SW 1271 (cell line): ENCODE data around the gene SPN.
A peak's percentile ranks its signal among the peaks of the same experiment; 100 is the strongest.
"Not testable (repeated sequence)": the region's sequence is repeated elsewhere in the genome, so short reads cannot be mapped to it uniquely, and the experiment has no call there.

Experiments used
- DNase-seq, 2 experiments: peaks; one replicate each; lab custom pipeline; 2025; lab: John Stamatoyannopoulos, UW

The SPN gene, protein sequence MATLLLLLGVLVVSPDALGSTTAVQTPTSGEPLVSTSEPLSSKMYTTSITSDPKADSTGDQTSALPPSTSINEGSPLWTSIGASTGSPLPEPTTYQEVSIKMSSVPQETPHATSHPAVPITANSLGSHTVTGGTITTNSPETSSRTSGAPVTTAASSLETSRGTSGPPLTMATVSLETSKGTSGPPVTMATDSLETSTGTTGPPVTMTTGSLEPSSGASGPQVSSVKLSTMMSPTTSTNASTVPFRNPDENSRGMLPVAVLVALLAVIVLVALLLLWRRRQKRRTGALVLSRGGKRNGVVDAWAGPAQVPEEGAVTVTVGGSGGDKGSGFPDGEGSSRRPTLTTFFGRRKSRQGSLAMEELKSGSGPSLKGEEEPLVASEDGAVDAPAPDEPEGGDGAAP

DNA sequence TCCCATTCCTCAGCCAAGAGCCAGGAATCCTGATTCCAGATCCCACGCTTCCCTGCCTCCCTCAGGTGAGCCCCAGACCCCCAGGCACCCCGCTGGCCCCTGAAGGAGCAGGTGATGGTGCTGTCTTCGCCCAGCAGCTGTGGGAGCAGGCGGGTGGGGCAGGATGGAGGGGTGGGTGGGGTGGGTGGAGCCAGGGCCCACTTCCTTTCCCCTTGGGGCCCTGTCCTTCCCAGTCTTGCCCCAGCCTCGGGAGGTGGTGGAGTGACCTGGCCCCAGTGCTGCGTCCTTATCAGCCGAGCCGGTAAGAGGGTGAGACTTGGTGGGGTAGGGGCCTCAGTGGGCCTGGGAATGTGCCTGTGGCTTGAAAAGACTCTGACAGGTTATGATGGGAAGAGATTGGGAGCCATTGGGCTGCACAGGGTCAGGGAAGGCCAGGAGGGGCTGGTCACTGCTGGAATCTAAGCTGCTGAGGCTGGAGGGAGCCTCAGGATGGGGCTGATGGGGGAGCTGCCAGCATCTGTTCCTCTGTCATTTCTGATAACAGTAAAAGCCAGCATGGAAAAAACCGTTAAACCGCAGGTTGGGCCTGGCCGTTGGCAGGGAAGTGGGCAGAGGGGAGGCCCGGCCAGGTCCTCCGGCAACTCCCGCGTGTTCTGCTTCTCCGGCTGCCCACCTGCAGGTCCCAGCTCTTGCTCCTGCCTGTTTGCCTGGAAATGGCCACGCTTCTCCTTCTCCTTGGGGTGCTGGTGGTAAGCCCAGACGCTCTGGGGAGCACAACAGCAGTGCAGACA lies at the start of gene SPN:
TSS of gene SPN (plus strand) at position 232 of the 791 bp plus-strand sequence. CDS start at position 714, 482 bp downstream.
- DNase-seq, result no peak

DNA sequence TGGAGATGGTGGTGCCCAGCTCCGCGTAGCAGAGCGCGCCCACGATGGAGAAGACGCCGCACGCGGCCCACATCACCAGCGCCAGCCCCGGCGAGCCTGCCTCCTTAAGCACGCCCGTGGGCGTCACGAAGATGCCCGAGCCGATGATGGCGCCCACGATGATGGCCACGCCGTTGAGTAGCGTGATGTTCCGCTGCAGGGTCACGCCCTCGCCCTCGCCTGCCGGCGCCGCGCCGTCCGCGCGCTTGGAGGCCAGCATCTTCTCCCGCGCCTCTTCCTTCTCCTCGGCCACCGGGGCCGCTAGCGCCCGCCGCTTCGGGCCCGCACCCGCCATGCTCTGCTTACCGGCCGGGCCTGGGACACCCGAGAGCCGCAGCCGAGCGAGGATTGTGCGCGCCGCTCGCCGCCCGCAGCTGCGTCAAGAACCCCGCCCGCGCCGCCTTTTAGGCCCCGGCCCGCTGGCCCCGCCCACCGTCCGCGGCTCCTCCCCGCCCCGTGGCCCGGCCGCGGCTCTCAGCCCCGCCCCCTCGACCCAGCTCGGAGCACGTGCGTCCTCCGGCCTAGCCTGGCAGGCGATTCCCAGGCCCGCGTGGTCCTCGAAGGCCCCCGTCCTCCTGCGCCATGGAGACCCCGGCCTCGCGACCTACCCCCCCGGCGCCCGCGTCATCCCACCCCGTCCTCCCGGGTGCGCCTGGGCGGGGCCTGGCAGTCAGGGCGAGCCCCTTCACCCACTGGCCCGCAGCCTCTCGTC lies 49.6 kb upstream of the SPN start:
- DNase-seq, result peak; percentile 62 to 81

DNA sequence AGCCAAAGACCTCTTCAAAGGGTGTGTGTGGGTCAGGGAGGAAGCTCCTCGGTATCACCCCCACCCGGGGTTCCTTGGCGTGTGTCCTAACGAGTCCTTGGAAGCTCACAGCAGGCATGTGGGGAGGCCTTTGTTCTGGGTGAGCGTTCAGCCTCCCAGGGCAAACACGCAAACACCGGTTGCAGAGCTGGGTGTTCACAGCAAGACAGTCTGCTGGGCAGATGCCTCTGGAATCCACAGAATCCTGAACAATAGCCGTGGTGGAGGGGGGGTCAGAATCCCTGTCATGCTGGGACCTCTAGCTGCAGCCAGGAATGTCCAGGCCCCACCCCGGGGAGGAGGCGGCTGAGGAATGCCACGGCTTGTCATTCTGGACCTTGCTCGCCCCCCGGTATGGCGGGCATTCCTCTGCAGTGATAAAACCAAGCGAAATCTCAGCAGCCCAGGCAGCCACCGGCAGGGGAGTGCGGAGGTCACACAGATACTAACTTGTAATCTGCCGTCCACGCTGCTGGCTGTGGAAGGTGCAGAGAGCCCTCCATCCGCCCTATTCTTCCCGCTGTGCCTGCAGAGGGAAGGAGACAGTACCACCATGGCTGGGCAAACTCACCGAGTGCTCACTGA lies 48.2 kb upstream of the SPN start:
- DNase-seq, result not testable (repeated sequence)

DNA sequence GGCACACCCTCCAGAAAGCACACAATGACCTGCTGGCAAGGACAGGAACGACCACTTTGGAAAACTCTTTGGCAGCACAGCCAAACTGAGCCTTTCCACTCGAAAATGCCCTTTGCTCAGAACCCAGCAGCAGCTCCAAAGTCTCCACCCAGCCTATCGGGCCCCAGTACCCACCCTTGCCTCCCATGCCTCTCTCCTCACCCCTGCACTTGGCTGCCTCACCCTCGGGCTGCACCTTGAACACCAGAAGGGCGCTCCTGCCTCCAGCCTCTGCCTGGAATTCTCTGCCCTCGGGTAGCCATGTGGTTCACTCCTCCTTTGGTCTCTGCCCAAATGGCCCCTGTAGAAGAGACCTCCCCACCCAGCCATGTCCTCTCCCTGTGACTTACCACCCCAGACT lies 46.9 kb upstream of the SPN start:
- DNase-seq, result not testable (repeated sequence)

DNA sequence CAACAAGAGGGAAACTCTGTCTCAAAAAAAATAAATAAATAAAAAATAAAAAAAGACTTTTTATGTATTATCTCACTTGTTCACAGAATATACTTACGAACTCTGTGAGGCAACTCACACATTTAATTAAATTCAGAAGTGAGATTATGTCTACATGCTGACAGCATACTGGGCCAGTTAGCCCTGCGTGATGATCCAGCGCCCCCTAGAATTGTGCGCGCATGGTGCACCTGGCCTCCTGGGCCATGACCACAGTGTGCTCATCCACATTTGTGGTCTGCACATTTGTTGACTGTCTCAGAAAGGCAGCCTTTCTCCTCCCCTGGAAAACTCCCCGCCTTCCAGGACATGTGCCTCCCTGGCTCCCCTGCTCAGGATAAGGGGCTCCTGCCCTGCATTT lies 42.5 kb upstream of the SPN start:
- not testable (repeated sequence) for DNase-seq

DNA sequence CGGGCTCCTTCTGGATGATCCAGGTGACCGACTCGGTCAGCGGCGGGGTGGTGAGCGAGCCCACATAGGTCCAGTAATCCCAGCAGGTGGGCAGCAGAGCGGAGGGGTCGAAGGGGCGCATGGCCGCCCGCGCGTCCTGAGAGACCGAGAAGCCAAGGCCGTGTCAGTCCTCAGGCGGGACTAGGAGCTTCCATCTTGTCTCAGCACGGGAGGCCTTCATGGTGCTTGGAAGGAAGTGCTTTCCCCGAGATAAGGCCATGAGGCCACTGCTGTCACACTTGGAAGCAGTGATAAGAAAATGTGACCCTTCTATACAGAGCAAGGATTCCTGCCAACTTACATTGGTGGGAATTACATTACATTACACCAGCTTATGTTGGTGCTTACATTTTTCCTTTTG lies 40.3 kb upstream of the SPN start:
- not testable (repeated sequence) for DNase-seq

DNA sequence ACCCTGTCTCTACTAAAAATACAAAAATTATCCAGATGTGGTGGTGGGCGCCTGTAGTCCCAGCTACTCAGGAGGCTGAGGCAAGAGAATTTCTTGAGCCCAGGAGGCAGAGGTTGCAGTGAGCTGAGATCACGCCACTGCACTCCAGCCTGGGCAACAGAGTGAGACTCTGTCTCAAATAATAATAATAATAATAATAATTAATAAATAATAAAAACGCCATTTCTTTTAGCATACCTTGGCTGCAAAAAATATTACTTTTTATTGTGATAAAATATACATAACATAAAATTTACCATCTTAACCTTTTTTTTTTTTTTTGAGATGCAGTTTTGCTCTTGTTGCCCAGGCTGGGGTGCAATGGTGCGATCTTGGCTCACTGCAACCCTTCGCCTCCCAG lies 39.8 kb upstream of the SPN start:
- DNase-seq, result not testable (repeated sequence)

DNA sequence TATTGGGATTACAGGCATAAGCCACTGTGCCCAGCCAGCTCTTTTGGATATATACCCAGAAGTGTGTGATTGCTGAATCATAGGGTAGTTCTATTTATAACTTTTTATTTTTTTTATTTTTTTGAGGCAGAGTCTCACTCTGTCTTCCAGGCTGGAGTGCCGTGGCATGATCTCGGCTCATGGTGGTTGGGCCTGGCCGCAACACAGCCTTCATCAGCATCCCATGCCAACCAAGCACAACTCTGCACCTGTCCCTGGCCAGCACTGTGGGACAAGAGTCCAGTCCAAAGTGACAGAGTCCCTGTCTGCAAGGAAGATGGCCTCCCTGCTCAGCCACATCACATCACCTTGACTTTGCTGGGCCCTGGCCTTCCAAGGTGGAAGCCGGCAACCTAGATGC lies 37.9 kb upstream of the SPN start:
- not testable (repeated sequence) for DNase-seq

DNA sequence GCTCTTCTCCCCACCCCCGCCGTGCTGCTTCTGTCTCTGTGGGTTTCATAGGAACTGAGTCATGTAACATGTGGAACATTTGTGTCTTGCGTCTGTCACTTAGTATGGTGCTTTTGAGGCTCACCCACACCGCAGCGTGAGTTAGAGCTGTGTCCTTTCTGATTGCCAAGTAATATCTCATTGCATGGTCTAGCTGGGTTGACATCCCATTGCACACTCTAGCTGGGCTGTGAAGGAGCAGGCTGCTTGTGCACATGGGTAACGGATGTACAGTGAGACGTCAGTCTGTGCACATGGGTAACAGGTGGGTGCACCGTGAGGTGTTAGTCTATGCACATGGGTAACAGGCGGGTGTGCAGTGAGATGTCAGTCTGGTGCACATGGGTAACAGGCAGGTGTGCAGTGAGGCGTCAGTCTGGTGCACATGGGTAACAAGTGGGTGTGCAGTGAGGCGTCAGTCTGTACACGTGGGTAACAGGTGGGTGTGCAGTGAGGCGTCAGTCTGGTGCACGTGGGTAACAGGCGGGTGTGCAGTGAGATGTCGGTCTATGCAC lies 36.2 kb upstream of the SPN start:
- DNase-seq, result not testable (repeated sequence)

DNA sequence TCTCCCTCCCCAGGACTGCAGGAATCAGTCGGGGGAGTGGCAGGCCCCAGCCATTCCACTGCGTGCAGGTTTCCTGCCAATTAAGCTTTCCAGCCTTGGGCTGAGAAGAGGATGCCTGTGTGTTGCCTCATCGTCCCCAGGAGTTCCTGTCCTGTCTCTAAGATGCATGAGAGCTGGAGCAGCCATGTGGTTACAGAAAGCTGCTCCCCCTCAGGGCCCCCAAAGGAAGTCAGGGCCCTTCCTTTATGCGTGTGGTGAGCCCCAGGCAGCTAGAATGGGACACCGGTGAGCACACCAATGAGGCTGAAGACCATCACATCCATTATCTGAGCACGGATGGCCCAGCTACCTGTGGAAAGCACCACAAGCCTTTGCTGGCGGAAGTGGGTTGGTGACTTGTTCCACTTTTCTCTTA lies 35.4 kb upstream of the SPN start:
- not testable (repeated sequence) for DNase-seq

DNA sequence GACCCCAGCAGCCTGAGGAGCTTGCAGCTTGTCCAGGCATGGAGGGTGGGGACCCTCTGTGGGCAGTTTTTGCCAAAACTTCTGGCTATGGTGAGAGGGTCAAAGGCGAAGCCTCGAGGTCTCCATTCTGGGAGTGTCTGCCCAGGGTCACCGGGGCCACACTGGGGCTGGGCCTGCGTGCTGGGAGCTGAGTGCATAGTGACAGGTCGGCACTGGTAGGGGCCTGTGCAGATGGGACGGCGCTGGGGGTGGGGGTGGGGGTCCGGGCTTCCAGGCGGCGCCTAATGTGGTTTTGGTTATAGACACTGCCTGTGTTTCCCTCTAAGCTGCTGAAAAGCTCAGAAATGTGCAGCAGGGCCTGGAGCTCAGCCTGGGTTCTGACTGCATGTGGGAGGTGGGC lies 34.3 kb upstream of the SPN start:
- DNase-seq, result not testable (repeated sequence)

DNA sequence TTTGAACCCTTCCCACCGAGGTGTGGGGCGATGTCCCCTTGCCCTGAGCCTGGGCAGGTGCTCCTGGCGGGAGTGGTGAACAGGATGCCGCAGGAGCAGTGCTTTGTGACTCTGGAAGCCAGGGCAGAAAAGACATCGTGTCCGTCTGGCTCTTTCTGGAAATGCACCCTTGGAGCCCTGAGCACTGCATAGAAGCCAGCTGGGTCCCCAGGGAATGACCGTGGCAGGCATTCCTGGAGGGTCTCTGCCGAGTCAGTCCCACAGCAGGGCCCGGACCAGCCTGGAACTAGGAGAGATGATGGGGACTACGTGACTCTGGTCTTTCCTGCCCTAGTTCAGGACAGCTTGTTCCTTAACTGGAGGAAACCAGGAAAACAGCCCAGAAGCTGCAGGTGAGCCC lies 33.7 kb upstream of the SPN start:
- not testable (repeated sequence) for DNase-seq

DNA sequence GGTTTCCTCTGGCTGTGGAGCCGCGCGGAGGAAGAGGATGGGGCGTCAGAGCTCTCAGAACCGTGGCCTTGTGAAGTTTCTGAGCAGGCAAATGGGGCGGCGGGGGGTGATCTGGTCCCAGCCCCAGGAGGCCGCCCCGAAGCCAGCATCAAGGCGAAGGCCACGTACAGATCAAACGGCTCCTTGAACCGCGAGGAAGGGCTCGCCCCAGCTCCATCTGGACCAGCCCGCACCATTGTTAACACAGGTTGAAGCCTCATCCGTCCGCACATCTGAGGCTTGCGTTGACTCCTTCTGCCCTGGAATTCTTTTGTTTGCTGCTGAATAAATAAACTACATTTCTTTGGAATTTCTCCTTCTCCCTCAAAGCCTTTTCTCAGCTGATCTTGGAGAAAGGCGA lies 31.4 kb upstream of the SPN start:
- DNase-seq, result not testable (repeated sequence)

DNA sequence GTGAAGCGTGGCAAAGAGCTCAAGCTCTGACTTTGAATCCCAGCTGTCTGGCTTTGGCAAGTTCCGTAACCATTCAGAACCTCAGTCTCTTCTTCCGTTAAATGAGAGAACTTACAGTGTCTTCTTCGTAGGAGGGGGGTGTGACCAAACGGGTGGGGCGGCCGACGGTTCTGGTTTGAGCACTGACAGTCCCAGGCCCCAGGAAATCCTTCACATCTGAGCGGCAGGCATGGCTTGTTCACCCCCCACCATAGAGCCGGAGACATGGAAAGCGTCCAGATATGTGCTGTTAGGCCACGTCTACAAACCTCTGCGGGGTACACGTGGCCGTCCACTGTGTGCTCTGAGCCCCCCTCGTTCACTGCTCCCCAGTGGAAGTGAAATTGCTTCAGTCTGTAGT lies 27.1 kb upstream of the SPN start:
- not testable (repeated sequence) for DNase-seq

DNA sequence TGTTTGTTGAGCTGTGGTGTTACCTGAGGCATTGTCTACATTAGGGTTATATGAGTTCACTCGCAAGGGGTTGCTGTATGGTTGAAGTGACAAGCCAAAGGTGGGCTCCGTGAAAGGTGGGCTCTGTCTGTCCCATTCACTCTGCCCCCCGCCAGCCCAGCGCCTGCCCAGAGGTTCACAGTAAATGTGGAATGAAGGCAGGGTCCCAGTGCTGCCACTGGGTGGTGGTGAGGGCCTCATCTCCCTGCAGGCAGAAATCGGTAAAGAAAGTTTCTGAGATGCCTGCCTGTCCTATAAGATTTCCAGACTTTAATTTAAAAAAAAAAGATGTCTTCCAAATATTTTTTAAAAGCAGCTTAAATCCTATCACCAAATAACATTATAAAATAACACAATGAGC lies 26.7 kb upstream of the SPN start:
- not testable (repeated sequence) for DNase-seq

DNA sequence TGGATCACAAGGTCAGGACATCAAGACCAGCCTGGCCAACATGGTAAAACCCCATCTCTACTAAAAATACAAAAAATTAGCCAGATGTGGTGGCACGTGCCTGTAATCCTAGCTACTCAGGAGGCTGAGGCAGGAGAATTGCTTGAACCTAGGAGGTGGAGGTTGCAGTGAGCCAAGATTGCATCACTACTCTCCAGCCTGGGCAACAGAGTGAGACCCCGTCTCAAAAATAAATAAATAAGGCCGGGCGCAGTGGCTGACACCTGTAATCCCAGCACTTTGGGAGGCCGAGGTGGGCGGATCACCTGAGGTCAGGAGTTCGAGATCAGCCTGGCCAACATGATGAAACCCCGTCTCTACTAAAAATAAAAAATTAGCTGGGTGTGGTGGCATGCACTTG lies 24.3 kb upstream of the SPN start:
- not testable (repeated sequence) for DNase-seq

DNA sequence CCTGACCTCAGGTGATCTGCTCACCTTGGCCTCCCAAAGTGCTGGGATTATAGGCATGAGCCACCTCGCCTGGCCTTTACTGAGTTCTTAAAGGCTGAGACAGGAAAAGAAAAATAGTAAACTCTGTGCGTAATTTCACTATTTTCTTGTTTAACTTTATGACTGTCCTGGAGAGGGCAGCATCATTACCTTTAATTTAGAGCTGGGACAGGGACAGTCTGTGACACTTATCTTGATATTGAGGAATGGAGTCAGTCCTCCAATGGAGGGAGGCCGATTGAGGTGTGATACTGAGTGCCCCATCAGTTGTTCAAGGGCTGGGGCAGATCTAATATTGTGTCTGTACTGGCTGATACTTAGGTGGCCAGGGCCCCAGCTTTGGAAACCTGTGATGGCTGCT lies 21.5 kb upstream of the SPN start:
- peak in 1 of 2 experiments; percentile 17 for DNase-seq

DNA sequence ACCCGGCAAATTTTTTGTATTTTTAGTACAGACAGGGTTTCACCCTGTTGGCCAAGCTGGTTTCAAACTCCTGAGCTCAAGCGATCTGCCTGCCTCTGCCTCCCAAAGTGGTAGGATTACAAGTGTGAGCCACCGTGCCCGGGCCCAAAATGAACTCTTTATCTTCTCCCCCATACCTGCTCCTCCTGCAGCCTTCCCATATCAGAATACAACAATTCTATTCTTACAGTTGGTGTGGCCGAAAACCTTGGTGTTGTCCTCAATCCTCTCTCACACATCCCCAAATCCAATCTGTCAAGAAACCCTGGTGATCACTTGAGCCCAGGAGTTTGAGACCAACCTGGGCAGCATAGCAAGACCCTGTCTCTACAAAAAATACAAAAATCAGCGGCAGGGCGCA lies 19.5 kb upstream of the SPN start:
- no peak for DNase-seq

DNA sequence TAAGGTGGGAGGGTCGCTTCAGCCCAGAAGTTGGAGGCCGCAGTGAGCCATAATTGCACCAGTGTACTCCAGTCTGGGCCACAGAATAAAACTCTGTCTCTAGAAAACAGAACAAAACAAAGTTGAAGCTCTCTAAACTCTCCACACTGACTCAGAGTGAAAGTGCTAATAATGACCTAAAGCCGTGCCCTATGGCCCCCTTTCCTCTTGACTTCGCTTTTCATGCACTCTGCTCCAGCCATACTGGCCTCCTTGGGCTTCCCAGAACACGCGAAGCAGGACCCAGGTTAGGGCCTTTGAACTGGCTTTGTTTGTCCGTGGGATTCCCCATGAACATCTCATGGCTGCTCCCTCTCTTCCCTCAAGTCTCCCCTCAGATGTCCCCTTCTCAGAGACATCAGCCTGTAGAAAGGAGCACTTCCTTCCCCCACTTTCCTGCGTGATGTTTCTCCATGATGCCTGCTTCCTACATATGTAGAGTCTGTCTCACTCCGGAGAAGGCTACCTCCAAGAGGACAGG lies 18.6 kb upstream of the SPN start:
- no peak for DNase-seq

DNA sequence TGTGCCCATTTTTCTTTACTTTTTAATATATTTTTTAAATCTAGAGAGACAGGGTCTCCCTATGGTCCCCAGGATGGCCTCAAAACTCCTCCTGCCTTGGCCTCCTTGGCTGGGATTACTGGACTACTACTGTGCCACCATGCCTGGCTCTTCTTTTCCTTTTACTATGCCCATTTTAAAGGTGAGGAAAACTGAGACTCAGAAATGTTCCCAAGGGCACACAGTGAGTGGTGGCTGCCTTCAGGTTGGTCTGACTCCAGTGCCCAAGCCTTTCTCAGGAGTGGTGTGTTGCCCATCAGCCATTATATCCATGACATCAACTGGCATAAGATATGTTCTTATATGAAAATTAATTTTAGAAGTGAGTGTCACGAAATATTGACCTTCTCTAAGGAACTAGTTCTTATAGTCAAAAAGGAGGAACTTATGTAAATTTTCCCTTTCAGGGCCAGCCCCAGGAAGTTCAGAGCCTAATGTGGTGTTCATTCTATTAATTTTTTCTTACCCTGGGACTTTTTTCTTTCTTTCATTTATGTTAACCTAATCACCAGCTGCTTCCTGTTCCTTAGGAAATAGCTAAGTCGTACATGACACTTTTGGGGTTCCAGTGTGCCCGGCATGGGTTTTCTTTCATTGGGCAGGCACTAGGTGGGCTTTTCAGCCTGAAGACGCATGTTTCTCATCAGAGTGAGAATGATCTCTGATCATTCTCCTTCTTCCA lies 17.9 kb upstream of the SPN start:
- DNase-seq, result no peak
